Endothelial cell of umbilical vein (primary cell): ENCODE measurements around the gene SUV39H2. TPM values are rescaled to one million over a fixed set of nuclear protein-coding genes. Genes with fewer than 3 reads are reported as not detected.

ENCODE experiments used
- BruUV-seq: library from RNA; stranded (reverse); fragments of 400-500 nt; replicated peaks from 2 replicates; lab custom pipeline; 2021; lab: Mats Ljungman, UMichigan
- CTCF ChIA-PET: fragments of 300-600, 350-600 bp; sonication (Branson Sonifier 250); formaldehyde crosslinking; loops from one replicate; lab custom pipeline; 2021; ENCODE audit warnings: antibody characterized with exemption, inconsistent platforms; lab: Charles Lee
- POLR2A ChIA-PET: fragments of 300-600, 350-600 bp; sonication (Branson Sonifier 250); formaldehyde crosslinking; loops from one replicate; lab custom pipeline; 2021; ENCODE audit warnings: antibody characterized with exemption, inconsistent platforms; lab: Charles Lee
- DNase-seq: peaks from one replicate; pipeline ENCODE4 v3.0.0-alpha.2; 2011; ENCODE audit warnings: low read depth, low spot score
- FAIRE-seq: peaks from 2 replicates; lab custom pipeline; 2011; peaks lifted over from hg19 to GRCh38; lab: Jason Lieb, UNC
- H2AFZ ChIP-seq: 2 replicates; pipeline ENCODE4 v1.6.0; 2012; ENCODE audit warnings: low read depth, low read length, control low read depth, inconsistent platforms
- H3K27ac ChIP-seq: 2 replicates; pipeline ENCODE4 v1.5.1; 2011; ENCODE audit warnings: low read depth, mild to moderate bottlenecking, control low read depth, low read length, moderate library complexity; ENCODE audit not compliant: insufficient read depth
- H3K27me3 ChIP-seq, 2 experiments: 2 replicates each; pipeline versions ENCODE4 v1.6.0 to v1.6.1; 2011; ENCODE audit warnings: low read length in 2 of 2, mixed read lengths in 1 of 2; ENCODE audit not compliant: control insufficient read depth in 2 of 2, insufficient read depth in 2 of 2
- H3K36me3 ChIP-seq, 2 experiments: 2 replicates in 1 of 2; 3 replicates in 1 of 2; pipeline ENCODE4 v1.5.1; 2011; ENCODE audit warnings: low read length in 2 of 2, mild to moderate bottlenecking in 1 of 2, moderate library complexity in 1 of 2; ENCODE audit not compliant: control insufficient read depth in 2 of 2, insufficient read depth in 2 of 2; ENCODE audit errors: extremely low read depth in 1 of 2
- H3K4me1 ChIP-seq: 3 replicates; pipeline ENCODE4 v1.5.1; 2011; ENCODE audit warnings: mild to moderate bottlenecking, low read length; ENCODE audit not compliant: control insufficient read depth, insufficient read depth; ENCODE audit errors: extremely low read depth
- H3K4me2 ChIP-seq: 2 replicates; pipeline ENCODE4 v1.6.1; 2011; ENCODE audit warnings: low read length, control low read depth, mixed read lengths; ENCODE audit not compliant: insufficient read depth
- H3K4me3 ChIP-seq, 3 experiments: fragments of 200-600 bp in 1 of 3; sonication (generic), shearing (Covaris generic) in 1 of 3; replicated peaks in 1 of 3; 2 replicates each; pipeline ENCODE4 v1.5.1; 2011 to 2016; ENCODE audit warnings: control low read depth in 3 of 3, low read length in 3 of 3, mild to moderate bottlenecking in 2 of 3, inconsistent platforms in 1 of 3, low read depth in 1 of 3, moderate library complexity in 1 of 3; ENCODE audit not compliant: insufficient read depth in 1 of 3
- H3K79me2 ChIP-seq: 2 replicates; pipeline ENCODE4 v1.6.0; 2012; ENCODE audit warnings: low read length, inconsistent platforms; ENCODE audit not compliant: control insufficient read depth, insufficient read depth
- H3K9ac ChIP-seq: replicated peaks from 2 replicates; pipeline ENCODE3; 2011; ENCODE audit warnings: low read length, control low read depth; ENCODE audit not compliant: insufficient read depth; ENCODE audit errors: extremely low read depth
- H3K9me1 ChIP-seq: replicated peaks from 3 replicates; pipeline ENCODE4 v1.6.0; 2011; ENCODE audit warnings: mild to moderate bottlenecking, low read length; ENCODE audit not compliant: control insufficient read depth, insufficient read depth; ENCODE audit errors: extremely low read depth
- H3K9me3 ChIP-seq: replicated peaks from 2 replicates; pipeline ENCODE4 v1.5.1; 2012; ENCODE audit warnings: low read length, inconsistent platforms; ENCODE audit not compliant: control insufficient read depth, insufficient read depth
- H4K20me1 ChIP-seq: replicated peaks from 2 replicates; pipeline ENCODE3; 2011; ENCODE audit warnings: mild to moderate bottlenecking, low read length; ENCODE audit not compliant: control insufficient read depth, insufficient read depth; ENCODE audit errors: extremely low read depth
- CTCF ChIP-seq, 2 donors: IDR thresholded peaks; 1 replicate in 1 of 2; 2 replicates in 1 of 2; pipeline ENCODE4 v1.5.1; 2011; ENCODE audit warnings: low read length in 2 of 2, mild to moderate bottlenecking in 2 of 2, moderate library complexity in 2 of 2, control low read depth in 1 of 2, inconsistent platforms in 1 of 2, low read depth in 1 of 2; ENCODE audit not compliant: insufficient read depth in 1 of 2; ENCODE audit errors: extremely low read depth in 1 of 2
- EZH2 ChIP-seq: IDR thresholded peaks from 2 replicates; pipeline ENCODE4 v1.6.1; 2012; ENCODE audit warnings: borderline replicate concordance, low read depth, mild to moderate bottlenecking, moderate library complexity, low read length, inconsistent platforms; ENCODE audit not compliant: severe bottlenecking
- FOS ChIP-seq: IDR thresholded peaks from 2 replicates; pipeline ENCODE4 v1.6.1; 2011; ENCODE audit warnings: mild to moderate bottlenecking, low read length, moderate library complexity, borderline replicate concordance; ENCODE audit not compliant: insufficient read depth
- GATA2 ChIP-seq: IDR thresholded peaks from 2 replicates; pipeline ENCODE4 v1.7.0; 2011; ENCODE audit warnings: low read depth, mild to moderate bottlenecking, moderate library complexity, mixed read lengths, low read length; ENCODE audit not compliant: insufficient read length, insufficient read depth
- JUN ChIP-seq: IDR thresholded peaks from 2 replicates; pipeline ENCODE4 v1.6.1; 2011; ENCODE audit warnings: borderline replicate concordance, low read depth; ENCODE audit not compliant: insufficient read length, insufficient read depth
- MAX ChIP-seq: IDR thresholded peaks from 2 replicates; pipeline ENCODE4 v1.6.1; 2011; ENCODE audit not compliant: insufficient read depth, insufficient read length
- MYC ChIP-seq: IDR thresholded peaks from one replicate; pipeline ENCODE4 v1.6.1; 2011; ENCODE audit warnings: mild to moderate bottlenecking, low read depth, low read length
- POLR2A ChIP-seq: IDR thresholded peaks from 2 replicates; pipeline ENCODE4 v1.6.1; 2012; ENCODE audit warnings: low read depth, mild to moderate bottlenecking, control low read depth, low read length
- POLR2AphosphoS5 ChIP-seq: IDR thresholded peaks from 2 replicates; pipeline ENCODE4 v1.6.1; 2012; ENCODE audit warnings: low read depth, mild to moderate bottlenecking, control low read depth, low read length, moderate library complexity; ENCODE audit not compliant: insufficient read depth
- dilution Hi-C: fragments of 300-500 bp; cut with MboI; formaldehyde crosslinking; loops from one replicate; pipeline ENCODE4 v1.15.0; 2019; ENCODE audit warnings: low sequenced_read_pairs; ENCODE audit not compliant: extremely low pct_ligation_motif_present
- intact Hi-C: fragments of 100-400 bp; cut with micrococcal nuclease; formaldehyde crosslinking; loops from one replicate; pipeline ENCODE4 v1.10.0; 2022
- polyA plus RNA-seq, 4 experiments: library from polyadenylated mRNA; depleted of rRNA in 3 of 4; stranded (reverse) in 3 of 4; unstranded in 1 of 4; fragments of >200 nt; gene quantifications; 2 replicates each; pipeline versions ENCODE4 v1.2.1 to v1.2.3, GENCODE V29; 2011 to 2012; ENCODE audit warnings: missing spikeins in 1 of 4
- total RNA-seq: library from RNA; stranded (reverse); gene quantifications from 2 replicates; pipeline ENCODE4 v1.2.3, GENCODE V29; 2021

The SUV39H2 gene
- total and polyA plus RNA-seq, 2 donors (not counting 3 experiments of a cell fraction or from before 2014, with no cell fraction given): 5.7 to 29.9 TPM

GRCh38 chr10:14917827-14918226 lies 39.2 kb downstream of the SUV39H2 start:
- intact Hi-C loops (no loop called here), dilution Hi-C loops (no loop called here)
- no peak overlapping the region for H3K4me3 ChIP-seq
- peaks cover 5% of the 10 kb centered on the region for H3K9me3 ChIP-seq
- H3K36me3 ChIP-seq: peaks cover 9 to 23% of the 10 kb centered on the region in 2 experiments
- H2AFZ ChIP-seq: no peak overlapping the region
- H4K20me1 ChIP-seq: no peaks in the 10 kb centered on the region
- no peak for FAIRE-seq
- no peaks in the 10 kb centered on the region for H3K9me1 ChIP-seq
- no peak overlapping the region for H3K27ac ChIP-seq
- no peaks in the 10 kb centered on the region for H3K79me2 ChIP-seq
- H3K4me2 ChIP-seq: no peak overlapping the region
- BruUV-seq: no TSS peak
- no peak for DNase-seq
- ChIA-PET CTCF (interaction anchor here (1.6 kb wide), 1 partner anchor 14 kb away, joined by 3 read pairs; no protein-coding TSS in a partner anchor), POLR2A (no interaction called here)
- no peaks in the 10 kb centered on the region for H3K4me1 ChIP-seq
- no peak overlapping the region for H3K9ac ChIP-seq
- TF ChIP-seq JUN (no peak), MAX (no peak), MYC (no peak), CTCF (IDR thresholded peaks at IDR 0.05; ENCODE audit: extremely low read depth in 1 of 2, insufficient read depth in 1 of 2, low read depth in 1 of 2, low read length in 2 of 2) (no peak), POLR2AphosphoS5 (no peak), POLR2A (no peak), EZH2 (no peak), GATA2 (no peak), FOS (no peak)
- H3K27me3 ChIP-seq: no peaks in the 10 kb centered on the region
